HepG2 (cell line): Measurements from ENCODE around the gene CDC6. TPM values are rescaled to one million over a fixed set of nuclear protein-coding genes. Genes with fewer than 3 reads are reported as not detected.
A peak's percentile ranks its signal among the peaks of the same experiment; 100 is the strongest.

Source experiments
- ATAC-seq: fragments of 200-7000 bp; cut with Tn5 transposase; 3 replicates; pipeline ENCODE4 v1.9.1; 2020; ENCODE audit warnings: mild to moderate bottlenecking, moderate library complexity
- BruUV-seq: library from RNA; stranded (reverse); fragments of 400-500 nt; replicated peaks from 2 replicates; lab custom pipeline; 2021; lab: Mats Ljungman, UMichigan
- CTCF ChIA-PET: fragments of 300-600 bp; formaldehyde crosslinking; extraction: SDS; loops from one replicate; lab custom pipeline; 2021; ENCODE audit warnings: low total read pairs, inconsistent platforms, low intra/inter-chr PET ratio; lab: Yijun Ruan, JAX
- POLR2A ChIA-PET: fragments of 350-600 bp; sonication (Branson Sonifier 250); formaldehyde crosslinking; loops from one replicate; lab custom pipeline; 2020; ENCODE audit warnings: antibody characterized with exemption, inconsistent platforms; lab: Yijun Ruan, JAX
- DNase-seq: peaks from one replicate; pipeline ENCODE4 v3.0.0-alpha.2; 2015; ENCODE audit warnings: low spot score
- FAIRE-seq: peaks from 3 replicates; lab custom pipeline; 2011; peaks lifted over from hg19 to GRCh38; lab: Jason Lieb, UNC
- H2AFZ ChIP-seq: one replicate; pipeline ENCODE4 v1.6.1; 2011; ENCODE audit warnings: low read length, inconsistent platforms
- H3K27ac ChIP-seq: fragments of 300-600 bp; 3 replicates; pipeline ENCODE4 v1.8.0; 2011; ENCODE audit warnings: mixed run types, mild to moderate bottlenecking, mixed read lengths, low read length, inconsistent platforms; ENCODE audit not compliant: insufficient read depth; ENCODE audit errors: extremely low read length
- H3K27me3 ChIP-seq, 2 experiments: fragments of 200-600 bp in 1 of 2; 2 replicates in 1 of 2; 3 replicates in 1 of 2; pipeline versions ENCODE4 v1.6.0 to v1.8.0; 2011; ENCODE audit warnings: low read length in 2 of 2, mild to moderate bottlenecking in 2 of 2, moderate library complexity in 2 of 2, inconsistent platforms in 1 of 2; ENCODE audit not compliant: insufficient read depth in 2 of 2, control insufficient read depth in 1 of 2
- H3K36me3 ChIP-seq, 2 experiments: fragments of 200-600 bp in 1 of 2; replicated peaks in 1 of 2; 2 replicates in 1 of 2; 3 replicates in 1 of 2; pipeline versions ENCODE4 v1.5.1 to v1.8.0; 2011; ENCODE audit warnings: low read length in 2 of 2, inconsistent platforms in 1 of 2; ENCODE audit not compliant: insufficient read depth in 2 of 2, control insufficient read depth in 1 of 2
- H3K4me1 ChIP-seq: 2 replicates; pipeline ENCODE4 v1.5.1; 2012; ENCODE audit warnings: low read length, inconsistent platforms; ENCODE audit not compliant: insufficient read depth
- H3K4me2 ChIP-seq: 2 replicates; pipeline ENCODE4 v1.6.0; 2011; ENCODE audit warnings: low read depth, low read length, inconsistent platforms
- H3K4me3 ChIP-seq, 3 experiments: fragments of 200-600 bp in 1 of 3; sonication (generic), shearing (Covaris generic) in 1 of 3; replicated peaks in 1 of 3; 2 replicates each; pipeline ENCODE4 v1.5.1; 2011 to 2016; ENCODE audit warnings: low read length in 3 of 3, inconsistent platforms in 2 of 3, low read depth in 2 of 3, mild to moderate bottlenecking in 2 of 3, control low read depth in 1 of 3, mixed read lengths in 1 of 3; ENCODE audit not compliant: insufficient read depth in 1 of 3
- H3K79me2 ChIP-seq: one replicate; pipeline ENCODE4 v1.6.1; 2011; ENCODE audit warnings: low read length, inconsistent platforms; ENCODE audit not compliant: insufficient read depth
- H3K9ac ChIP-seq: 2 replicates; pipeline ENCODE4 v1.6.0; 2011; ENCODE audit warnings: mild to moderate bottlenecking, low read depth, low read length, inconsistent platforms; ENCODE audit not compliant: insufficient read depth
- H3K9me3 ChIP-seq: 2 replicates; pipeline ENCODE4 v1.5.1; 2012; ENCODE audit warnings: mild to moderate bottlenecking, low read length
- H4K20me1 ChIP-seq: 2 replicates; pipeline ENCODE4 v1.6.0; 2011; ENCODE audit warnings: inconsistent platforms, mild to moderate bottlenecking, low read length, moderate library complexity; ENCODE audit not compliant: insufficient read depth
- AKAP8 ChIP-seq: sonication (generic); formaldehyde crosslinking; IDR thresholded peaks from 2 replicates; pipeline ENCODE4 v1.5.1; 2020; ENCODE audit warnings: mild to moderate bottlenecking, missing genetic modification reagents
- ATF7 ChIP-seq, 2 experiments: fragments of 450-650 bp in 1 of 2; sonication (generic) in 1 of 2; formaldehyde crosslinking in 1 of 2; IDR thresholded peaks; 2 replicates each; pipeline versions ENCODE4 v1.4.0 to v1.6.1; 2016 to 2020; ENCODE audit warnings: antibody characterized with exemption in 1 of 2, mild to moderate bottlenecking in 1 of 2, missing genetic modification reagents in 1 of 2
- CENPBD1 ChIP-seq: sonication (generic); formaldehyde crosslinking; IDR thresholded peaks from 2 replicates; pipeline ENCODE4 v1.8.0; 2022; ENCODE audit warnings: missing genetic modification reagents, low read depth, mild to moderate bottlenecking, borderline replicate concordance
- FOXO4 ChIP-seq: sonication (generic); formaldehyde crosslinking; conservative IDR thresholded peaks from 2 replicates; pipeline ENCODE4 v1.8.1; 2023; ENCODE audit warnings: missing genetic modification reagents
- RBM22 ChIP-seq: fragments of 200-400 bp; formaldehyde crosslinking; optimal IDR thresholded peaks from 2 replicates; pipeline ENCODE3; 2017; ENCODE audit warnings: mild to moderate bottlenecking, low read length, moderate library complexity
- REL ChIP-seq: sonication (generic); formaldehyde crosslinking; conservative IDR thresholded peaks from 2 replicates; pipeline ENCODE4 v1.8.0; 2022; ENCODE audit warnings: mild to moderate bottlenecking, missing genetic modification reagents, moderate library complexity
- REST ChIP-seq, 2 experiments: IDR thresholded peaks; 2 replicates each; pipeline ENCODE4 v1.6.1; 2011 to 2012; ENCODE audit warnings: low read length in 2 of 2, borderline replicate concordance in 1 of 2, low read depth in 1 of 2, mild to moderate bottlenecking in 1 of 2, moderate library complexity in 1 of 2
- SIX1 ChIP-seq: sonication (generic); formaldehyde crosslinking; IDR thresholded peaks from 2 replicates; pipeline ENCODE4 v1.4.0; 2020; ENCODE audit warnings: missing genetic modification reagents, borderline replicate concordance
- ZMYM4 ChIP-seq: sonication (generic); formaldehyde crosslinking; IDR thresholded peaks from 2 replicates; pipeline ENCODE4 v1.8.1; 2023; ENCODE audit warnings: mild to moderate bottlenecking, missing genetic modification reagents
- ZNF10 ChIP-seq: sonication (generic); formaldehyde crosslinking; IDR thresholded peaks from 2 replicates; pipeline ENCODE4 v1.4.0; 2020; ENCODE audit warnings: mild to moderate bottlenecking, low read depth, missing genetic modification reagents, borderline replicate concordance
- ZNF136 ChIP-seq: sonication (generic); formaldehyde crosslinking; IDR thresholded peaks from 2 replicates; pipeline ENCODE4 v1.8.1; 2022; ENCODE audit warnings: low read depth, mild to moderate bottlenecking, moderate library complexity, missing genetic modification reagents
- ZNF350 ChIP-seq: sonication (generic); formaldehyde crosslinking; IDR thresholded peaks from 2 replicates; pipeline ENCODE4 v1.4.0; 2020; ENCODE audit warnings: mild to moderate bottlenecking, low read depth, missing genetic modification reagents, borderline replicate concordance
- ZNF431 ChIP-seq: sonication (generic); formaldehyde crosslinking; IDR thresholded peaks from 2 replicates; pipeline ENCODE4 v1.9.0; 2022; ENCODE audit warnings: missing genetic modification reagents, low read depth, mild to moderate bottlenecking, borderline replicate concordance
- ZNF556 ChIP-seq: sonication (generic); formaldehyde crosslinking; IDR thresholded peaks from 2 replicates; pipeline ENCODE4 v1.4.0; 2020; ENCODE audit warnings: mild to moderate bottlenecking, missing genetic modification reagents, borderline replicate concordance
- ZNF616 ChIP-seq: sonication (generic); formaldehyde crosslinking; IDR thresholded peaks from 2 replicates; pipeline ENCODE4 v1.5.0; 2020; ENCODE audit warnings: low read depth, mild to moderate bottlenecking, missing genetic modification reagents
- ZNF792 ChIP-seq: IDR thresholded peaks from 2 replicates; pipeline ENCODE4 v1.6.1; 2016
- WGBS: methylation state at CpG from one replicate; pipeline ENCODE4 v1.1.6; 2017; ENCODE audit warnings: low lambda C conversion rate; 5-methylcytosine and 5-hydroxymethylcytosine counted together
- in situ Hi-C: cut with HindIII; loops from 2 replicates; pipeline ENCODE4 v1.10.0; 2017; ENCODE audit warnings: low pct_unique_long_range_greater_than_20kb; ENCODE audit not compliant: extremely low pct_ligation_motif_present
- intact Hi-C: fragments of 100-400 bp; cut with micrococcal nuclease; formaldehyde crosslinking; loops from one replicate; pipeline ENCODE4 v1.10.0; 2022; ENCODE audit not compliant: unreplicated experiment
- polyA plus RNA-seq, 8 experiments: library from polyadenylated mRNA; depleted of rRNA in 3 of 8; stranded (reverse) in 7 of 8; unstranded in 1 of 8; fragments of >200 nt; fragmentation: Illumina TruSeq in 4 of 8; extraction: Trizol in 4 of 8; gene quantifications; 2 replicates each; pipeline versions ENCODE4 v1.2.1 to v1.2.3, GENCODE V29; 2011 to 2016; ENCODE audit warnings: low read depth in 4 of 8, missing spikeins in 1 of 8, mixed read lengths in 1 of 8; ENCODE audit not compliant: insufficient read depth in 1 of 8
- total RNA-seq, 5 experiments: library from RNA; depleted of rRNA; stranded (reverse); fragments of >200 nt; fragmentation: Illumina TruSeq; extraction: Trizol; gene quantifications; 2 replicates each; pipeline ENCODE4 v1.2.3, GENCODE V29; 2016; ENCODE audit warnings: low read depth in 1 of 5

The CDC6 gene
- total and polyA plus RNA-seq, 2 of the 13 experiments (the other 11 are each of a cell fraction or from before 2014, with no cell fraction given) = 17.4 to 114 TPM

- no peaks in the 10 kb centered on the region; a peak in 1 of 5 replicates for H3K27me3 ChIP-seq
- ChIA-PET POLR2A (interaction anchor here (1.2 to 4.1 kb wide), 7 partner anchors 10 to 55 kb away, joined by 3 to 35 read pairs (median 5); no protein-coding TSS in a partner anchor), CTCF (interaction anchor here (8.6 kb wide), 1 partner anchor 47 kb away, joined by 157 read pairs; no protein-coding TSS in a partner anchor)
- ATAC-seq (no peak), DNase-seq (no peak), FAIRE-seq (no peak)
- WGBS = 14% methylated on average over 3 of the region's 3 CpGs
- no peak overlapping the region for H3K27ac ChIP-seq
- H4K20me1 ChIP-seq = no peaks in the 10 kb centered on the region
- H3K4me2 ChIP-seq = peak overlapping the region; percentile 28
- BruUV-seq = no TSS peak
- H3K36me3 ChIP-seq = peaks cover 0 to 8% of the 10 kb centered on the region in 2 experiments; a peak in 4 of 5 replicates
- no peaks in the 10 kb centered on the region for H3K9me3 ChIP-seq
- no peak overlapping the region for H3K4me3 ChIP-seq
- peaks cover 63% of the 10 kb centered on the region for H3K4me1 ChIP-seq
- no peak overlapping the region for H2AFZ ChIP-seq
- no peaks in the 10 kb centered on the region for H3K79me2 ChIP-seq
- no peak overlapping the region for H3K9ac ChIP-seq
- intact Hi-C loops = no loop called here
- in situ Hi-C loops = no loop called here
- TF ChIP-seq ZNF350 (no peak), ATF7 (IDR thresholded peaks at IDR 0.05) (no peak), ATF7 (CRISPR knock-in tag; IDR thresholded peaks at IDR 0.05) (no peak), AKAP8 (CRISPR knock-in tag) (no peak; the same call in 1 of the 2 replicates), CENPBD1 (CRISPR knock-in tag) (no peak), ZMYM4 (CRISPR knock-in tag) (no peak), FOXO4 (no peak), ZNF136 (no peak), SIX1 (no peak), ZNF431 (CRISPR knock-in tag) (no peak), ZNF10 (CRISPR knock-in tag) (no peak), REL (CRISPR knock-in tag) (no peak), ZNF616 (CRISPR knock-in tag) (no peak), ZNF792 (CRISPR knock-in tag) (no peak), RBM22 (no peak), REST (IDR thresholded peaks at IDR 0.05; ENCODE audit: borderline replicate concordance in 1 of 2, low read depth in 1 of 2, low read length in 2 of 2) (no peak), ZNF556 (CRISPR knock-in tag) (no peak)
Measured at GRCh38 chr17:40307740-40308239, 20.1 kb downstream of the CDC6 start.
